Stomach (tissue), 9 donors: ENCODE measurements around the gene FAM13B. TPM values are rescaled to one million over a fixed set of nuclear protein-coding genes. Genes with fewer than 3 reads are reported as not detected.
"Not testable (repeated sequence)": the region's sequence is repeated elsewhere in the genome, so short reads cannot be mapped to it uniquely, and the experiment has no call there.

ENCODE experiments used
- DNase-seq, 2 donors: peaks; one replicate each; pipeline versions ENCODE4 v3.0.0 to v3.0.0-alpha.2; 2013 to 2019
- H3K27ac ChIP-seq, 5 donors: fragments of 200-600 bp in 4 of 5; sonication (generic) in 4 of 5; one replicate each; pipeline ENCODE4 v1.5.1; 2013 to 2019; ENCODE audit warnings: mild to moderate bottlenecking in 1 of 5, moderate library complexity in 1 of 5
- H3K27me3 ChIP-seq, 3 donors: fragments of 200-600 bp; sonication (generic); one replicate each; pipeline ENCODE4 v1.5.1; 2017 to 2019; ENCODE audit warnings: mixed run types in 1 of 3
- H3K36me3 ChIP-seq, 4 donors: fragments of 200-600 bp; sonication (generic); 1 replicate in 3 of 4; 2 replicates in 1 of 4; pipeline ENCODE4 v1.5.1; 2016 to 2019
- H3K4me1 ChIP-seq, 4 donors: fragments of 200-600 bp; sonication (generic); one replicate each; pipeline ENCODE4 v1.5.1; 2016 to 2019
- H3K4me3 ChIP-seq, 4 donors: fragments of 200-600 bp; sonication (generic) in 3 of 4; one replicate each; pipeline ENCODE4 v1.5.1; 2016 to 2019; ENCODE audit warnings: mild to moderate bottlenecking in 1 of 4
- H3K9me3 ChIP-seq, 4 donors: fragments of 200-600 bp; sonication (generic); one replicate each; pipeline ENCODE4 v1.5.1; 2016 to 2019
- EP300 ChIP-seq: sonication (generic); formaldehyde crosslinking; IDR thresholded peaks from one replicate; pipeline ENCODE4 v1.6.1; 2017; ENCODE audit warnings: antibody characterized with exemption
- POLR2A ChIP-seq, 4 donors: fragments of 450-650 bp; IDR thresholded peaks; one replicate each; pipeline ENCODE4 v1.6.1; 2016; ENCODE audit warnings: antibody characterized with exemption in 4 of 4, control low read depth in 2 of 4, mild to moderate bottlenecking in 1 of 4, moderate library complexity in 1 of 4
- POLR2AphosphoS5 ChIP-seq, 3 donors: sonication (generic); formaldehyde crosslinking; IDR thresholded peaks; one replicate each; pipeline ENCODE4 v1.6.1; 2016; ENCODE audit warnings: antibody characterized with exemption in 3 of 3
- WGBS, 5 donors: extraction: QIAGEN DNeasy Blood & Tissue Kit in 3 of 5; methylation state at CpG; one replicate each; pipeline versions ENCODE4 v1.1.5 to v1.1.7; 2013 to 2018; 5-methylcytosine and 5-hydroxymethylcytosine counted together
- intact Hi-C: fragments of 100-400 bp; cut with DNase I; formaldehyde crosslinking; loops from one replicate; pipeline ENCODE4 v1.15.1; 2023; ENCODE audit warnings: low total_unique reads
- polyA plus RNA-seq, 3 donors: library from polyadenylated mRNA; stranded (reverse); fragments of 200-250 nt; gene quantifications; one replicate each; pipeline ENCODE4 v1.2.3, GENCODE V29; 2013
- total RNA-seq, 5 donors: library from RNA; depleted of rRNA; stranded (reverse); fragments of >200 nt; gene quantifications; one replicate each; pipeline versions ENCODE4 v1.1.0 to v1.2.3, GENCODE V29; 2014 to 2016
- TF ChIP-seq, protein P1 (sequence below), 7 experiments: fragments of 450-650 bp in 4 of 7; fragments of 200-600 bp in 3 of 7; sonication (generic) in 3 of 7; IDR thresholded peaks; one replicate each; pipeline ENCODE4 v1.5.1; 2016 to 2019; ENCODE audit warnings: antibody characterized with exemption in 7 of 7, control low read depth in 2 of 7, mild to moderate bottlenecking in 1 of 7
- donor health status: healthy with polysubstance abuse.
- donor health status: Bipolar disorder and iron deficiency.
- donor health status: healthy.

Gene FAM13B
- total and polyA plus RNA-seq, 8 donors, result 7.0 to 66.6 (median 24.2) TPM

GRCh38 chr5:137960141-137960540, 72.7 kb downstream of the FAM13B start:
- TF ChIP-seq EP300 (no peak), POLR2A (IDR thresholded peaks at IDR 0.05) (no peak)
- peaks cover 0 to 77% (median 64%) of the 10 kb centered on the region in 4 donors for H3K36me3 ChIP-seq
- WGBS, 5 donors, result 36 to 69% (median 45%) methylated on average over 2 of the region's 2 CpGs
- intact Hi-C loops, result no loop called here
- H3K4me1 ChIP-seq, result peaks cover 0 to 21% (median 2%) of the 10 kb centered on the region in 4 donors
- no peak overlapping the region for H3K27ac ChIP-seq
- no peaks in the 10 kb centered on the region for H3K9me3 ChIP-seq
- H3K27me3 ChIP-seq, result no peaks in the 10 kb centered on the region
- no peak overlapping the region for H3K4me3 ChIP-seq
- DNase-seq, result no peak

GRCh38 chr5:137959488-137959887, 73.4 kb downstream of the FAM13B start:
- intact Hi-C loops, result no loop called here
- H3K4me1 ChIP-seq, result peaks cover 0 to 27% (median 5%) of the 10 kb centered on the region in 4 donors
- DNase-seq, result no peak
- 80 to 93% (median 86%) methylated on average over 4 of the region's 4 CpGs for WGBS, 5 donors
- no peak overlapping the region for H3K27ac ChIP-seq
- H3K27me3 ChIP-seq, result no peaks in the 10 kb centered on the region
- TF ChIP-seq, protein P1, sequence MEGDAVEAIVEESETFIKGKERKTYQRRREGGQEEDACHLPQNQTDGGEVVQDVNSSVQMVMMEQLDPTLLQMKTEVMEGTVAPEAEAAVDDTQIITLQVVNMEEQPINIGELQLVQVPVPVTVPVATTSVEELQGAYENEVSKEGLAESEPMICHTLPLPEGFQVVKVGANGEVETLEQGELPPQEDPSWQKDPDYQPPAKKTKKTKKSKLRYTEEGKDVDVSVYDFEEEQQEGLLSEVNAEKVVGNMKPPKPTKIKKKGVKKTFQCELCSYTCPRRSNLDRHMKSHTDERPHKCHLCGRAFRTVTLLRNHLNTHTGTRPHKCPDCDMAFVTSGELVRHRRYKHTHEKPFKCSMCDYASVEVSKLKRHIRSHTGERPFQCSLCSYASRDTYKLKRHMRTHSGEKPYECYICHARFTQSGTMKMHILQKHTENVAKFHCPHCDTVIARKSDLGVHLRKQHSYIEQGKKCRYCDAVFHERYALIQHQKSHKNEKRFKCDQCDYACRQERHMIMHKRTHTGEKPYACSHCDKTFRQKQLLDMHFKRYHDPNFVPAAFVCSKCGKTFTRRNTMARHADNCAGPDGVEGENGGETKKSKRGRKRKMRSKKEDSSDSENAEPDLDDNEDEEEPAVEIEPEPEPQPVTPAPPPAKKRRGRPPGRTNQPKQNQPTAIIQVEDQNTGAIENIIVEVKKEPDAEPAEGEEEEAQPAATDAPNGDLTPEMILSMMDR (IDR thresholded peaks at IDR 0.05), result no peak
- TF ChIP-seq POLR2AphosphoS5 (IDR thresholded peaks at IDR 0.05) (no peak), EP300 (no peak), POLR2A (IDR thresholded peaks at IDR 0.05) (no peak)
- H3K9me3 ChIP-seq, result no peaks in the 10 kb centered on the region
- no peak overlapping the region for H3K4me3 ChIP-seq
- H3K36me3 ChIP-seq, result peaks cover 0 to 70% (median 57%) of the 10 kb centered on the region in 4 donors

- WGBS, 5 donors, result 43 to 61% (median 53%) methylated on average over 1 of the region's 1 CpG
- intact Hi-C loops, result no loop called here
- TF ChIP-seq POLR2A (IDR thresholded peaks at IDR 0.05), result no peak
- TF ChIP-seq POLR2AphosphoS5 (IDR thresholded peaks at IDR 0.05), result no peak
- TF ChIP-seq, protein P1 (IDR thresholded peaks at IDR 0.05), result no peak
- no peak for TF ChIP-seq EP300
- DNase-seq, result no peak
- H3K4me1 ChIP-seq, result peaks cover 0 to 30% (median 11%) of the 10 kb centered on the region in 4 donors
- H3K27ac ChIP-seq, result no peak overlapping the region
- H3K27me3 ChIP-seq, result no peaks in the 10 kb centered on the region
- H3K4me3 ChIP-seq, result no peak overlapping the region
- H3K36me3 ChIP-seq, result peaks cover 0 to 73% (median 58%) of the 10 kb centered on the region in 4 donors
- H3K9me3 ChIP-seq, result no peaks in the 10 kb centered on the region
Measured at GRCh38 chr5:137957948-137958347, 74.9 kb downstream of the FAM13B start.

- Histone ChIP-seq H3K9me3 (no peaks in the 10 kb centered on the region), H3K27me3 (no peaks in the 10 kb centered on the region), H3K4me1 (peaks cover 0 to 27% (median 9%) of the 10 kb centered on the region in 4 donors), H3K4me3 (no peak overlapping the region), H3K36me3 (peaks cover 4 to 83% (median 63%) of the 10 kb centered on the region in 4 donors), H3K27ac (peak overlapping the region in 4 of 5 donors; percentile 57 to 76 (median 64))
- TF ChIP-seq, protein P1 (IDR thresholded peaks at IDR 0.05), result no peak
- TF ChIP-seq POLR2AphosphoS5 (IDR thresholded peaks at IDR 0.05) (peak; percentile 15 to 80 (median 66)), POLR2A (IDR thresholded peaks at IDR 0.05) (no peak), EP300 (no peak)
- DNase-seq, result peak in 1 of 2 donors; percentile 87
- intact Hi-C loops, result no loop called here
- 65 to 78% (median 72%) methylated on average over 9 of the region's 9 CpGs for WGBS, 5 donors
Measured at GRCh38 chr5:137954131-137954879, 78.6 kb downstream of the FAM13B start.

- no peaks in the 10 kb centered on the region for H3K27me3 ChIP-seq
- WGBS, 5 donors, result 93 to 100% (median 97%) methylated on average over 1 of the region's 1 CpG
- no peak overlapping the region for H3K27ac ChIP-seq
- peaks cover 40 to 100% (median 100%) of the 10 kb centered on the region in 4 donors for H3K36me3 ChIP-seq
- H3K4me3 ChIP-seq, result no peak overlapping the region
- intact Hi-C loops, result no loop called here
- no peaks in the 10 kb centered on the region for H3K4me1 ChIP-seq
- no peaks in the 10 kb centered on the region for H3K9me3 ChIP-seq
- no peak for DNase-seq
- TF ChIP-seq, protein P1 (IDR thresholded peaks at IDR 0.05), result no peak
- TF ChIP-seq POLR2AphosphoS5 (IDR thresholded peaks at IDR 0.05) (no peak), EP300 (no peak), POLR2A (IDR thresholded peaks at IDR 0.05) (no peak)
Measured at GRCh38 chr5:137945825-137946224, 87.1 kb downstream of the FAM13B start.

GRCh38 chr5:137944280-137944679, 88.6 kb downstream of the FAM13B start:
- 94 to 100% (median 98%) methylated on average over 4 of the region's 4 CpGs for WGBS, 5 donors
- H3K27ac ChIP-seq, H3K4me1 ChIP-seq, H3K4me3 ChIP-seq, H3K27me3 ChIP-seq, intact Hi-C loops, DNase-seq, H3K9me3 ChIP-seq: not testable (repeated sequence)
- peaks cover 51 to 100% (median 100%) of the 10 kb centered on the region in 4 donors for H3K36me3 ChIP-seq
